Liver (tissue), 9 donors: ENCODE measurements around the gene TRPM8. TPM values are rescaled to one million over a fixed set of nuclear protein-coding genes. Genes with fewer than 3 reads are reported as not detected.

Source experiments
- DNase-seq: peaks from one replicate; pipeline ENCODE4 v3.0.0-alpha.2; 2017; ENCODE audit warnings: low spot score
- H3K27ac ChIP-seq, 2 donors: one replicate each; pipeline ENCODE4 v1.7.0; 2013; ENCODE audit warnings: inconsistent platforms in 2 of 2, low read length in 2 of 2, control low read depth in 1 of 2, low read depth in 1 of 2, mild to moderate bottlenecking in 1 of 2
- H3K27me3 ChIP-seq, 4 donors: one replicate each; pipeline versions ENCODE4 v1.6.1 to v1.7.0; 2013; ENCODE audit warnings: low read length in 3 of 4, inconsistent platforms in 1 of 4, mild to moderate bottlenecking in 1 of 4, moderate library complexity in 1 of 4; ENCODE audit not compliant: control insufficient read depth in 4 of 4, insufficient read depth in 4 of 4
- H3K36me3 ChIP-seq, 4 donors: one replicate each; pipeline versions ENCODE4 v1.6.1 to v1.7.0; 2013; ENCODE audit warnings: low read length in 3 of 4, mild to moderate bottlenecking in 3 of 4, low read depth in 1 of 4, moderate library complexity in 1 of 4; ENCODE audit not compliant: control insufficient read depth in 4 of 4, insufficient read depth in 3 of 4
- H3K4me1 ChIP-seq, 4 donors: one replicate each; pipeline versions ENCODE4 v1.6.1 to v1.7.0; 2013; ENCODE audit warnings: low read length in 3 of 4, mild to moderate bottlenecking in 3 of 4, moderate library complexity in 1 of 4; ENCODE audit not compliant: control insufficient read depth in 4 of 4, insufficient read depth in 4 of 4
- H3K4me3 ChIP-seq, 3 donors: one replicate each; pipeline versions ENCODE4 v1.6.1 to v1.7.0; 2013; ENCODE audit warnings: low read length in 3 of 3, control low read depth in 1 of 3, low read depth in 1 of 3, mild to moderate bottlenecking in 1 of 3
- H3K9ac ChIP-seq, 2 donors: one replicate each; pipeline ENCODE4 v1.7.0; 2013; ENCODE audit warnings: low read length in 2 of 2, mild to moderate bottlenecking in 2 of 2, moderate library complexity in 2 of 2, control low read depth in 1 of 2, low read depth in 1 of 2
- H3K9me3 ChIP-seq, 4 donors: one replicate each; pipeline versions ENCODE4 v1.6.1 to v1.7.0; 2013; ENCODE audit warnings: low read length in 3 of 4; ENCODE audit not compliant: control insufficient read depth in 4 of 4
- CTCF ChIP-seq: fragments of 150-350 bp; IDR thresholded peaks from 2 replicates; pipeline ENCODE4 v1.5.1; 2017; ENCODE audit warnings: improper control_type of control experiment, low read depth, low read length; ENCODE audit not compliant: missing input control
- FOXA1 ChIP-seq: IDR thresholded peaks from 2 replicates; pipeline ENCODE4 v1.6.1; 2016; ENCODE audit warnings: antibody characterized with exemption
- FOXA2 ChIP-seq: IDR thresholded peaks from 2 replicates; pipeline ENCODE4 v1.6.1; 2016; ENCODE audit warnings: antibody characterized with exemption
- GABPA ChIP-seq, 2 donors: IDR thresholded peaks in 1 of 2; conservative IDR thresholded peaks in 1 of 2; 2 replicates each; pipeline ENCODE4 v1.6.1; 2016; ENCODE audit warnings: antibody characterized with exemption in 2 of 2, mild to moderate bottlenecking in 1 of 2, moderate library complexity in 1 of 2
- JUND ChIP-seq, 2 donors: IDR thresholded peaks; 2 replicates each; pipeline ENCODE4 v1.6.1; 2016; ENCODE audit warnings: antibody characterized with exemption in 2 of 2
- MAX ChIP-seq: IDR thresholded peaks from 2 replicates; pipeline ENCODE4 v1.6.1; 2016; ENCODE audit warnings: antibody characterized with exemption
- RAD21 ChIP-seq, 2 donors: IDR thresholded peaks; 2 replicates each; pipeline ENCODE4 v1.6.1; 2016; ENCODE audit warnings: antibody characterized with exemption in 2 of 2, mild to moderate bottlenecking in 2 of 2
- RXRA ChIP-seq, 2 donors: IDR thresholded peaks; 2 replicates each; pipeline ENCODE4 v1.6.1; 2017 to 2018; ENCODE audit warnings: antibody characterized with exemption in 2 of 2, mild to moderate bottlenecking in 1 of 2
- SP1 ChIP-seq: IDR thresholded peaks from 2 replicates; pipeline ENCODE4 v1.6.1; 2018; ENCODE audit warnings: antibody characterized with exemption, mild to moderate bottlenecking
- TAF1 ChIP-seq: conservative IDR thresholded peaks from 2 replicates; pipeline ENCODE4 v1.6.1; 2016; ENCODE audit warnings: antibody characterized with exemption, mild to moderate bottlenecking
- YY1 ChIP-seq: IDR thresholded peaks from 2 replicates; pipeline ENCODE4 v1.6.1; 2016; ENCODE audit warnings: antibody characterized with exemption, mild to moderate bottlenecking
- WGBS: extraction: QIAGEN DNeasy Blood & Tissue Kit; methylation state at CpG from one replicate; pipeline ENCODE4 v1.1.7; 2013; 5-methylcytosine and 5-hydroxymethylcytosine counted together
- polyA plus RNA-seq, 2 donors: library from polyadenylated mRNA; stranded (reverse) in 1 of 2; unstranded in 1 of 2; fragments of 200-250 nt in 1 of 2; fragments of >200 nt in 1 of 2; fragmentation: Nextera tagmentation in 1 of 2; extraction: Ambion mirVana in 1 of 2; gene quantifications; one replicate each; pipeline versions ENCODE4 v1.2.1 to v1.2.3, GENCODE V29; 2013 to 2015
- total RNA-seq, 2 donors: library from RNA; depleted of rRNA; stranded (reverse); fragments of >200 nt; gene quantifications; one replicate each; pipeline ENCODE4 v1.2.3, GENCODE V29; 2014
- TF ChIP-seq, protein P1 (sequence below): IDR thresholded peaks from 2 replicates; pipeline ENCODE4 v1.6.1; 2016; ENCODE audit warnings: antibody characterized with exemption
- TF ChIP-seq, protein P2 (sequence below): IDR thresholded peaks from 2 replicates; pipeline ENCODE4 v1.6.1; 2016; ENCODE audit warnings: antibody characterized with exemption, mild to moderate bottlenecking
- TF ChIP-seq, protein P3 (sequence below): IDR thresholded peaks from 2 replicates; pipeline ENCODE4 v1.6.1; 2016; ENCODE audit warnings: antibody characterized with exemption
- donor health status: healthy.
- donor health status: healthy.
- donor health status: healthy.
- donor health status: healthy.
- donor health status: healthy.

The TRPM8 gene
- total and polyA plus RNA-seq, 4 donors, result 1.1 to 79.2 (median 33.2) TPM

GRCh38 chr2:233907627-233908026, 9.5 kb upstream of the TRPM8 start:
- no peak for DNase-seq
- no peak overlapping the region for H3K27ac ChIP-seq
- TF ChIP-seq RAD21 (IDR thresholded peaks at IDR 0.05) (no peak), FOXA2 (no peak), JUND (IDR thresholded peaks at IDR 0.05) (no peak), MAX (no peak), FOXA1 (no peak), YY1 (no peak), TAF1 (no peak), GABPA (IDR thresholded peaks at IDR 0.05 in 1 of 2, conservative IDR thresholded peaks at IDR 0.05 in 1 of 2) (no peak), RXRA (IDR thresholded peaks at IDR 0.05) (no peak), CTCF (no peak)
- TF ChIP-seq, protein P1, sequence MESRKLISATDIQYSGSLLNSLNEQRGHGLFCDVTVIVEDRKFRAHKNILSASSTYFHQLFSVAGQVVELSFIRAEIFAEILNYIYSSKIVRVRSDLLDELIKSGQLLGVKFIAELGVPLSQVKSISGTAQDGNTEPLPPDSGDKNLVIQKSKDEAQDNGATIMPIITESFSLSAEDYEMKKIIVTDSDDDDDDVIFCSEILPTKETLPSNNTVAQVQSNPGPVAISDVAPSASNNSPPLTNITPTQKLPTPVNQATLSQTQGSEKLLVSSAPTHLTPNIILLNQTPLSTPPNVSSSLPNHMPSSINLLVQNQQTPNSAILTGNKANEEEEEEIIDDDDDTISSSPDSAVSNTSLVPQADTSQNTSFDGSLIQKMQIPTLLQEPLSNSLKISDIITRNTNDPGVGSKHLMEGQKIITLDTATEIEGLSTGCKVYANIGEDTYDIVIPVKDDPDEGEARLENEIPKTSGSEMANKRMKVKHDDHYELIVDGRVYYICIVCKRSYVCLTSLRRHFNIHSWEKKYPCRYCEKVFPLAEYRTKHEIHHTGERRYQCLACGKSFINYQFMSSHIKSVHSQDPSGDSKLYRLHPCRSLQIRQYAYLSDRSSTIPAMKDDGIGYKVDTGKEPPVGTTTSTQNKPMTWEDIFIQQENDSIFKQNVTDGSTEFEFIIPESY, result no peak
- TF ChIP-seq, protein P2, sequence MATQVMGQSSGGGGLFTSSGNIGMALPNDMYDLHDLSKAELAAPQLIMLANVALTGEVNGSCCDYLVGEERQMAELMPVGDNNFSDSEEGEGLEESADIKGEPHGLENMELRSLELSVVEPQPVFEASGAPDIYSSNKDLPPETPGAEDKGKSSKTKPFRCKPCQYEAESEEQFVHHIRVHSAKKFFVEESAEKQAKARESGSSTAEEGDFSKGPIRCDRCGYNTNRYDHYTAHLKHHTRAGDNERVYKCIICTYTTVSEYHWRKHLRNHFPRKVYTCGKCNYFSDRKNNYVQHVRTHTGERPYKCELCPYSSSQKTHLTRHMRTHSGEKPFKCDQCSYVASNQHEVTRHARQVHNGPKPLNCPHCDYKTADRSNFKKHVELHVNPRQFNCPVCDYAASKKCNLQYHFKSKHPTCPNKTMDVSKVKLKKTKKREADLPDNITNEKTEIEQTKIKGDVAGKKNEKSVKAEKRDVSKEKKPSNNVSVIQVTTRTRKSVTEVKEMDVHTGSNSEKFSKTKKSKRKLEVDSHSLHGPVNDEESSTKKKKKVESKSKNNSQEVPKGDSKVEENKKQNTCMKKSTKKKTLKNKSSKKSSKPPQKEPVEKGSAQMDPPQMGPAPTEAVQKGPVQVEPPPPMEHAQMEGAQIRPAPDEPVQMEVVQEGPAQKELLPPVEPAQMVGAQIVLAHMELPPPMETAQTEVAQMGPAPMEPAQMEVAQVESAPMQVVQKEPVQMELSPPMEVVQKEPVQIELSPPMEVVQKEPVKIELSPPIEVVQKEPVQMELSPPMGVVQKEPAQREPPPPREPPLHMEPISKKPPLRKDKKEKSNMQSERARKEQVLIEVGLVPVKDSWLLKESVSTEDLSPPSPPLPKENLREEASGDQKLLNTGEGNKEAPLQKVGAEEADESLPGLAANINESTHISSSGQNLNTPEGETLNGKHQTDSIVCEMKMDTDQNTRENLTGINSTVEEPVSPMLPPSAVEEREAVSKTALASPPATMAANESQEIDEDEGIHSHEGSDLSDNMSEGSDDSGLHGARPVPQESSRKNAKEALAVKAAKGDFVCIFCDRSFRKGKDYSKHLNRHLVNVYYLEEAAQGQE, result no peak
- TF ChIP-seq, protein P3, sequence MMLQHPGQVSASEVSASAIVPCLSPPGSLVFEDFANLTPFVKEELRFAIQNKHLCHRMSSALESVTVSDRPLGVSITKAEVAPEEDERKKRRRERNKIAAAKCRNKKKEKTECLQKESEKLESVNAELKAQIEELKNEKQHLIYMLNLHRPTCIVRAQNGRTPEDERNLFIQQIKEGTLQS, result no peak
- no peaks in the 10 kb centered on the region for H3K36me3 ChIP-seq
- H3K27me3 ChIP-seq, result no peaks in the 10 kb centered on the region
- 80% methylated on average over 3 of the region's 3 CpGs for WGBS
- no peak overlapping the region for H3K4me3 ChIP-seq
- no peaks in the 10 kb centered on the region for H3K4me1 ChIP-seq
- no peaks in the 10 kb centered on the region for H3K9me3 ChIP-seq
- H3K9ac ChIP-seq, result no peak overlapping the region

- Histone ChIP-seq H3K27me3 (no peaks in the 10 kb centered on the region), H3K4me3 (no peak overlapping the region), H3K27ac (no peak overlapping the region), H3K36me3 (no peaks in the 10 kb centered on the region), H3K9ac (no peak overlapping the region), H3K9me3 (no peaks in the 10 kb centered on the region), H3K4me1 (no peaks in the 10 kb centered on the region)
- WGBS, result 12% methylated on average over 9 of the region's 9 CpGs
- TF ChIP-seq SP1 (no peak), MAX (no peak), FOXA1 (no peak)
- TF ChIP-seq, protein P2, result peak; percentile 96
- TF ChIP-seq, protein P3, result no peak
- DNase-seq, result peak; percentile 39
Measured at GRCh38 chr2:233912691-233913423, 4.3 kb upstream of the TRPM8 start.
